ENCODE results near the gene DYNLL1.
A peak's percentile ranks its signal among the peaks of the same experiment; 100 is the strongest.
"Not testable (repeated sequence)": the region's sequence is repeated elsewhere in the genome, so short reads cannot be mapped to it uniquely, and the experiment has no call there.

Gene DYNLL1

DNA sequence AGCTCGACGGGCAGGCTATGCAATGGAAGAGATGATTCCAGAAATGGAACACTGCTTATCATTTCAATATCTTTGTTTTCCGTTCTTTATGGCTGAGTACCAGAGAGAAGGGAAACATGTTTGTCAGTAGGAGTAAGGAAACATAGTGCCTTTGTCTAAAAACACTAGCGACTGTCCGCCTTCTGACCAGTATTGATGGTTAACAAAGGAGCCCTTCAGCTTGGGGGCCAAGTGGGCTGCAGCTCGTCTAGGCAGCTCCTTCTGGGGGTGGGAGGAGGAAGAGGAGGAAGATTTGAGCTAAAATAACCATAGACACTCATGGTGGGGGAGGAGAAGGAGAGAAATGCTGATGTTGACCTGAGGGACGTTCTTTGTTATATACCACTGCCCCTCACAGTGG is 18.1 kb downstream of the DYNLL1 start:
- no peak for DNase-seq (ENCODE audit: low read depth)
- TF ChIP-seq CTCF (IDR thresholded peaks at IDR 0.05; ENCODE audit: low read length, missing control alignments): no peak
- H3K4me3 ChIP-seq (replicated peaks; ENCODE audit: low read depth, low read length): no peak overlapping the region

- H3K4me3 ChIP-seq (replicated peaks; ENCODE audit: low read depth, low read length): no peak overlapping the region
- DNase-seq (ENCODE audit: low read depth): no peak
- TF ChIP-seq CTCF (IDR thresholded peaks at IDR 0.05; ENCODE audit: low read length, missing control alignments): no peak
These were observed 19.6 kb downstream of the DYNLL1 start for GRCh38 chr12:120515496-120515895.

- DNase-seq (ENCODE audit: low read depth); H3K4me3 ChIP-seq (replicated peaks; ENCODE audit: low read depth, low read length): not testable (repeated sequence)
These were observed 23.4 kb downstream of the DYNLL1 start for GRCh38 chr12:120519324-120519723.

GRCh38 chr12:120522568-120522967 is 26.7 kb downstream of the DYNLL1 start:
- no peak for DNase-seq (ENCODE audit: low read depth)
- no peak overlapping the region for H3K4me3 ChIP-seq (replicated peaks; ENCODE audit: low read depth, low read length)
- no peak for TF ChIP-seq CTCF (IDR thresholded peaks at IDR 0.05; ENCODE audit: low read length, missing control alignments)

- H3K4me3 ChIP-seq (replicated peaks; ENCODE audit: low read depth, low read length): peak within 1 kb of the TSS; percentile 80
- no peak for TF ChIP-seq CTCF (IDR thresholded peaks at IDR 0.05; ENCODE audit: low read length, missing control alignments)
- DNase-seq (ENCODE audit: low read depth): peak; percentile 87
These were observed 33.1 kb downstream of the DYNLL1 start, which contains the start of gene COQ5 for GRCh38 chr12:120528861-120529525. Gene COQ5 (minus strand): TSS chr12:120529158. CDS start chr12:120529141, 17 bp downstream.

- TF ChIP-seq CTCF (IDR thresholded peaks at IDR 0.05; ENCODE audit: low read length, missing control alignments): peak; percentile 9
- peak overlapping the region; percentile 80 for H3K4me3 ChIP-seq (replicated peaks; ENCODE audit: low read depth, low read length)
- DNase-seq (ENCODE audit: low read depth): peak; percentile 50
These were observed 33.9 kb downstream of the DYNLL1 start for GRCh38 chr12:120529641-120530417.

GRCh38 chr12:120530418-120530761 is 34.5 kb downstream of the DYNLL1 start:
- H3K4me3 ChIP-seq (replicated peaks; ENCODE audit: low read depth, low read length); DNase-seq (ENCODE audit: low read depth): not testable (repeated sequence)

All from fibroblast of pulmonary artery (primary cell).